GM11168 (cell line): ENCODE measurements around the gene CLASP1.
"Not testable (repeated sequence)": the region's sequence is repeated elsewhere in the genome, so short reads cannot be mapped to it uniquely, and the experiment has no call there.

Experiments
- in situ Hi-C: fragments of 300-500 bp; cut with MboI; formaldehyde crosslinking; loops from one replicate; pipeline ENCODE4 v1.12.0; 2022; ENCODE audit warnings: low sequenced_read_pairs; ENCODE audit not compliant: unreplicated experiment

Gene CLASP1

GRCh38 chr2:121485039-121485438 lies 164.2 kb downstream of the CLASP1 start:
- in situ Hi-C loops: no loop called here

DNA sequence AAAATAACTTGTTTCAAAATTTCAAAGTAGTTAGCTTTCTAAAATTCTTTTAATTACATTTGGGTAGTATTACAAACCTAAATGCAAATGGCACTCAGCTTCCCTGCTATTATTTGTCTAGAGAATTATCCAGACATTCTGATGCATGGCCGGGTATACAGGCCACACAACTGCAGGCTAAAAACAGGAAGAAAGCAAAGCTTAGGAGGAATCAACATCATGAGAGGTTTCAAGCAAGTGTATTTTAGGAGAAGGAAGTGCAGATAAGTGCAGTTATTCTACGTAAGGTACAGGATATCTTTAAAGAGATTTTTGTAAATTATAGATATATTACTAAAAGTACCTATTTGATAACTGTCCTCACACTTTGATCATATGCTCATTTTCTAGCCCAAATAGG lies 165.4 kb downstream of the CLASP1 start:
- in situ Hi-C loops: no loop called here

DNA sequence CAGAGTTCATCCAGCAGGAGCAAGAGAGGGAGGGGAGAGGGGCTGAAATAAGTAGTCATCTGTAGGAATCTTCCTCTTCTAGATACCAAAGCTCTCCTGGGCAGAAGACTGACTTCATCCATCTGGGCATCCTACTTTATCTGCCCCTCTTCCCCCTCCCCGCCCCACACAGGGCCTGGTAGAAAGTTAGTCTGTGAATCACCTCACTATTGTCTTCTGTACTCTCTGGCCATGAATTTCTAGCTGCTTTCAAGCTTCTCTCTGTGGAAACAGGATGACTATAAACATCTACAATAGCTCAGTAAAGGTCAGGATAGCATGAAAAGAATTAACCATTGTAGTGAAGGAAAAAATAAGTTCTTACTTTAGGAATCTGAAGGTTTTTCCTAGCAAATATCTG lies 166.2 kb downstream of the CLASP1 start:
- in situ Hi-C loops: no loop called here

DNA sequence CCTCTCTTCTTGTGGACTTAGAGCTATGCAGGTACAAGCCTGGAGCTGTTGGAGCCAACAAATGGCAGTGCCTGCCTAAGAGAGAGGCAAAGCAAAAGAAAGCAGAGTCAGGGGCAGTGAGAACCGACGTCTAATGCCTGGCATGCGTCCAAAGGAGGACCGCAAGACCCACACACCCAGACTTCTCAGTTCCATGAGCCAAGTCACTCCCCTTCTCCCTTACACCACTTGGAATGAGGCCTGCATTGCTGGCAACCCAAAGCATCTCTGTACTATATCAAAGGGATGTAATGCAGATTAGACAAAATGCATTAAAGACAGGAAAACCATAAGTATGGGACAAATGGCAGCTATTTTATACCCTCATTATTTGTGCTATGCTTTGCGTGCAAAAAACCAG lies 168.4 kb downstream of the CLASP1 start:
- in situ Hi-C loops: no loop called here

DNA sequence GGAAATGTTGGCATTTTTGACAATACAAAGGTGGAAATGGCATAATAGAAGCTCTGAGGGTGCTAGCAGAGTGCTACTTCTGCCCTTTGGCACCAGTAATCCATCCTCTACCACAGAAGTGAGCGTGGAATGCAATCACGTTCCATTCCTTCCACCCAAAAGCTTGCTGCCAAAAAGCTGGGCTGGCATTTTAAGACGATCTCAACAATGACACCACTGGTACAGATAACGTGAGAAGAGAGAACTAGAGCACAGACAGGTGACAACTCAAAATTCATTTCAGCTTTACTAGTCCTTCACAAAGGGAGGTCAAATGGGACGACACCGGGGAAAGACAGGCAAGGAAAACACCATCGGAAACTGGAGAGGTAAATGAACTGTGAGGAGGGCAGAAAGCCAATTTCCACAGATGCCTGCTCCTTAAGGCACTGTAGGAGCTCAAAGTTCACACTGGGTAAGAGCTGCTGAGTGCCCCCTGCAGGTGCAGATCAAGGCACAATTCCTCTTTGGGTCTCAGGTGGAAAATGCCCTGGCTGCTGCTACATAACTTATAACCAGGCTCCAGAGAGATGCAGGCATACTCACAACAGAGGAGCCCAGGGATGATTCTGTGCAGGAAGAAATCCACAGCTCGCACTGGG lies 169.3 kb downstream of the CLASP1 start:
- in situ Hi-C loops: no loop called here

DNA sequence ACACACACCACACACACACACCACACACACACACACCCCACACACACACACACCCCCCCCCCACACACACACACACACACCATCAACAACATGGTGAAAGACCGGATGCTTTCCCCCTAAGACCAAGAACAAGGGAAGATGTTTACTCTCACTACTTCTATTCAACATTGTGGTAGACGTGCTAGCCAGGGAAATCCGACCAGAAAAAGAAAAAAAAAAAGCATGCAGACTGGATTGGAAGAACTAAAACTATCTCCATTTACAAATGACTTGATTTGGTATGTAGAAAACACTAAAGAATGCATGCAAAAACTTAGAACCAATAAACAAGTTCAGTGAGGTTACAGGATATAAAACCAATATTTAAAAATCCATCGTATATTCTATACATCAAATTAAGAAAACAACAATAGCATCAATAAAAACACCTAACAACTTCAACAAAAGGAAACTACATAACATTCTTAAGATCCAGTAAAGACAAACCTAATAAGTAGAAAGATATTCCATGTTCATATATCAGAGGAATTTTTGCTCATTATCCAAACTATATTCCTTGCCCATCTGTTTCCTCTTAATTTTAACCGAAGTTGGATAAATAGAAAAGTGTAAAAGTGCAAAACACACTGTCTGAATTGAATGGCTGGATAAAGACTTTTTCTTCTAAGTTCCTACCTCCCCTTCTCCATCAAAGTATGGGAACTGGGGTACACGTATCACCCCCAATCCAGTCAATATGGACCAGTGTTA lies 170.1 kb downstream of the CLASP1 start:
- in situ Hi-C loops: no loop called here

GRCh38 chr2:121478358-121478995 lies 170.8 kb downstream of the CLASP1 start:
- in situ Hi-C loops: not testable (repeated sequence)

GRCh38 chr2:121476684-121477083 lies 172.6 kb downstream of the CLASP1 start:
- in situ Hi-C loops: no loop called here

DNA sequence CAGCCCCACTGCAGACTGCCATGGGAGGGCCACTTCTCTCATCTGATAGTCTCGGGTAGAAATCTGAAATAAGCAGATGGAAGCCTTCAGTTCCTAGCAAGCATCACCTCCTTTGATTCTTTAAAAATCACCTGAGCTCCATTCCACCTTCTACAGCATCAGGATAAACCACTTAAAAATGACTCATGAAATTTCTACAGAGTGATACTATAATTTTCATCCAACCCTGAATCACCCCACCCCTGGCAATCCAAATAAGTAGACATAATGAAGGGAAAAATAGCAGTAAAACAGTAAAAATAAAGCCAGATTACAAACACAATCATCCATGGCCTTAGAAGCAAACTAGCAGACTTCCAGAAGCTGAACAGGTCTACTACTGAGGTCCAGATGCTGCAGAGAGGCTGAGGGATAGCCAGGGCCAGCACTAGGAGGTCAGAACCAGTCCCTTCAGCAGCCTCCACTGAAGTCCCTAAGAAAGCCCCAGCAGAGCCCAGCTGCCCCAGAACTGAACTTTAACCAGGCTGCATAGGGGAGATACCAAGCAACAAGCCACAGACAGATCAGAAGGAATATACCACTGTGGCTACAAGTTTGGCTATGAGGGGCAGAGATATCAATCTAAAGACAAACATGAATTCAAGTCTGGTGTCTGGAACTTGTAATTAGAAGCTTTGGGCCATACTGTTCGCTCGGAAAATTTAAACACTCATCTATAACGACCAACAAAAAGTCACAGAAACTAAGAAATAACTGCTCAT lies 173.3 kb downstream of the CLASP1 start:
- in situ Hi-C loops: no loop called here

DNA sequence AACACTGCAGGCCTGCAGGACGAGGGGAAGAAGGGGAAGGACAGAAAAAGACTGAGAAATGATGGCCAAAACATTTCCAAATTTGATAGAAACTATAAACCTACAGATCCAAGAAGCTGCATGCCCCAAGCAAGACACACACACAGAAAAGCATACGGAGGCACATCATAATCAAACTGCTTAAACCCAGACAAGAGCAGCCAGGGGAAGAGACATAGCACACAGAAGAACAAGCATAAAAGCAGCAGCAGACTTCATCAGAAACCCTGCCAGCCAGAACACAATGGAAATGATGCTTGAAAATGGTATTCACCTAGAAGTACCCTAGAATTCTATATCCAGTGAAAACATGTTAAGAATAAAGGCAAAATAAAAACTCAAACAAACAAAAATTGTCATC lies 175.8 kb downstream of the CLASP1 start:
- in situ Hi-C loops: no loop called here

- in situ Hi-C loops: no loop called here
Observed at GRCh38 chr2:121472470-121472993, 176.7 kb downstream of the CLASP1 start.

GRCh38 chr2:121471532-121472469 lies 177.5 kb downstream of the CLASP1 start:
- in situ Hi-C loops: no loop called here

DNA sequence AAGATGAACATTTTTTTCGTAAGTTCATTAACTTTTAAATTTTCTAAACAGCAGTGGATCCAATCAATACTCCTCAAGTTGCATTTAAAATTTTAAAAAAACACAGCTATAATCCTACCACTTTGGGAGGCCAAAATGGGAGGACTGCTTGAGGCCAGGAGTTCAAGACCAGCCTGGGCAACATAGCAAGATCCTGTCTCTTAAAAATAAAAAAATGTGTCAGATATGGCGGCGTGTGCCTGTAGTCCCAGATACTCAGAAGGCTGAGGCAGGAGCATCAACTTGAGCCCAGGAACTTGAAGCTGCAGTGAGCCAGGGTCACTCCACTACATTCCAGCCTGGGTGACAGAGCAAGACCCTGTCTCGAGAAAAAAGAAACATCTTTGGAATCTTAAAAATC lies 178.3 kb downstream of the CLASP1 start:
- in situ Hi-C loops: no loop called here

- in situ Hi-C loops: no loop called here
Observed at GRCh38 chr2:121469356-121469755, 179.9 kb downstream of the CLASP1 start.

DNA sequence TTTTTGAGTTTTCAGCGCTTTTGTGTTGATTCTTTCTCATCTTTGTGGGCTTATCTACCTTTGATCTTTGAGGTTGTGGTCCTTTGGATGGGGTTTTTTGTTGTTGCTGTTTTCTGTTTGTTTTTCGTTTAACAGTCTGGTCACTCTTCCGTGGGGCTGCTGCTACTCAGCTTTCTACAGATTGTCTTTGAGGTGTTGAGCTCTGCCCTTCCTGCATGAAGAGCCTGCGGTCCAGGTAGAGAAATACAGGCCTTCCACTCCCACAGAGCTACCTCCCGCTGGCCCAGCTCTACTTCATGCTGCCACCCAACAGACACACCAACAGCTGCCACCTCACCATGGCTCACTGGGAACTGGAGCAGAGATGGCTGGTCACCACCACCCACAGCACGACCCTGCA lies 180.3 kb downstream of the CLASP1 start:
- in situ Hi-C loops: no loop called here

GRCh38 chr2:121459291-121459690 lies 190.0 kb downstream of the CLASP1 start:
- in situ Hi-C loops: no loop called here

- in situ Hi-C loops: no loop called here
Observed at GRCh38 chr2:121456325-121456724, 192.9 kb downstream of the CLASP1 start.

DNA sequence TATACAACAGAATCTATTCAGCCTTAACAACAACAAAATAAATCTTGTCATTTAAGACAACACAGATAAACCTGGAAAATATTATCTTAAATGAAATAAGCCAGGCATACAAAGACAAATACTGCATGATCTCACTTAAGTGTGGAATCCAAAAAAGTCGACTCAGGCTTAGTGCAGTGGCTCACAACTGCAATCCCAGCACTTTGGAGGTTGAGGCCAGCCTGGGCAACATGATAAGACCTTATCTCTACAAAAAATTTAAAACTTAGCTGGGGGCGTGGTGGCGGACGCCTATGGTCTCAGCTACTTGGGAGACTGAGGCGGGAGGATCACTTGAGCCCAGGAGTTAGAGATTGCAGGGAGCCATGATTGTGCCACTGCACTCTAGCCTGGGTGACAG lies 193.8 kb downstream of the CLASP1 start:
- in situ Hi-C loops: no loop called here

GRCh38 chr2:121454549-121455090 lies 194.6 kb downstream of the CLASP1 start:
- in situ Hi-C loops: no loop called here
